ENCODE measurements around the gene PCDHGC3. TPM values are rescaled to one million over a fixed set of nuclear protein-coding genes. Genes with fewer than 3 reads are reported as not detected.

PCDHGC3 gene
- total and polyA plus RNA-seq, 2 of the 8 experiments (the other 6 are each of a cell fraction or from before 2014, with no cell fraction given): 4.7 to 18.6 TPM

DNA sequence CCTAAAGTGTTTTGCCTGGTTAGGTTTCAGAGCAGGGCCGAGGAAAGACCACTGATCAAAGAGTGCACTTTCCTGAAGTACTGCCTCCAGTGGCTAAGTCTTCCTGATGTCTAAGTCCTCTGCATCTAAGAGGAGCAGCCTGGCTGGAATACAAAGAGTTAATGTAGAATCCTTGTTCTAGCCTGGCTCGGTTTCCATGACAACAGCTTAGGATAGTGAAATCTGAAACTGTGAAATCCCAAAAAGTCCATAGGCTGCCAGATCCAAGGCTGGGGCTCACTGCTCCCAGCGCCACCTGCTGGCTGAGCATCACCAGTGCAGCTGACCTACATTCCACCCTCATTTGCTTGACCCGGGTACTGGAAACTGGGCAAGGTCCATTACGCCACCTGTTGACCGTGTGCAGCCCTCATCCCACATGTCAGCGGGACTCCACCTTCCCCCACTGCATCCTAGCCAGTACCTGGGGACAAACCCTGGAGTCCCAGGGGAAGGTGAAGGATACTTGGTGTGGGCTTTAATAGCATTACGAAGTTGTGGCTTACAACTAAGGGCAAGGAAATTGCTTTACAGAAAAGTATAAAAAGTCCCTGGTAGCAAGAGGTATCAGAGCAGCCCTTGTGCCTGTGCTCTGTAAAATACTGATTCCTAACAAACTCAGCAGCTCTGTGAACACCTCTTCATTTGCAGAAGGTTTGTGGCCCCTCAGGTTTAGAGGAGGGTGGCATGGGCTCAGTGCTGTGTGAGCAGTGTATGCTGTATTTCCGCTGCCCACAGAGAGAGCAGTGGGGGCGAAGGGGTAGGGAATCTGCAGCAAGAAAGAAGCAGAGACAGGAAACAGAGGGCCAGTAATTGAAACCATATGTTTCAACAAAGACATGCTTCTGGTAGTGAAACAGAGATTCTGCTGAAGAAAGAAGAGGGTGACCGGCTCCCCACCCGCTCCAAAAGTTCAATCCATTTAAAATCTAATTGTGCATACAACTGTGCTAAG, 49.1 kb downstream of the PCDHGC3 start:
- POLR2A ChIA-PET (ENCODE audit: partially characterized antibody): interaction anchor here (0.6 to 4.8 kb wide), 9 partner anchors 11 to 111 kb away, joined by 3 to 29 read pairs (median 4); partner anchors contain the start of genes PCDHGA11, PCDHGB7 and PCDHGC5
- Histone ChIP-seq H2BK120ac (replicated peaks; ENCODE audit: low read depth, low read length) (no peak overlapping the region), H3K9ac (replicated peaks in 1 of 4; ENCODE audit: extremely low read depth in 1 of 4, low read depth in 3 of 4, low read length in 3 of 4) (no peak overlapping the region), H2BK20ac (ENCODE audit: low read length) (no peak overlapping the region), H2AK5ac (ENCODE audit: low read depth, low read length) (no peak overlapping the region), H4K91ac (replicated peaks; ENCODE audit: insufficient read length, low read length) (peak overlapping the region; percentile 27), H2BK12ac (ENCODE audit: low read depth, low read length) (no peak overlapping the region), H2BK5ac (ENCODE audit: low read depth, low read length) (no peak overlapping the region), H2BK15ac (ENCODE audit: low read length) (no peak overlapping the region), H3K23ac (ENCODE audit: insufficient read length) (no peak overlapping the region), H3K4ac (replicated peaks; ENCODE audit: insufficient read length, low read depth, low read length) (no peak overlapping the region), H3K4me1 (replicated peaks in 1 of 4; ENCODE audit: control insufficient read depth in 3 of 4, insufficient read depth in 4 of 4, low read length in 3 of 4) (peaks cover 2 to 15% (median 8%) of the 10 kb centered on the region in 4 experiments; a peak in 6 of 7 replicates), H3K36me3 (ENCODE audit: control insufficient read depth in 2 of 4, insufficient read depth in 4 of 4, low read length in 3 of 4) (peaks cover 24 to 48% (median 42%) of the 10 kb centered on the region in 4 experiments), H3K23me2 (ENCODE audit: low read depth, low read length) (no peaks in the 10 kb centered on the region), H4K8ac (ENCODE audit: extremely low read depth, insufficient read depth, low read length) (no peak overlapping the region), H3K79me2 (ENCODE audit: control insufficient read depth in 1 of 2, insufficient read depth in 2 of 2, low read length in 2 of 2) (no peaks in the 10 kb centered on the region), H3K4me3 (ENCODE audit: extremely low read depth in 1 of 4, insufficient read depth in 2 of 4, low read depth in 3 of 4, low read length in 4 of 4) (no peak overlapping the region), H2AFZ (ENCODE audit: low read length) (no peak overlapping the region), H3K79me1 (ENCODE audit: low read depth, low read length) (no peaks in the 10 kb centered on the region), H3K27me3 (replicated peaks in 1 of 4; ENCODE audit: control insufficient read depth in 3 of 4, extremely low read depth in 1 of 4, insufficient read depth in 3 of 4, low read length in 3 of 4) (no peaks in the 10 kb centered on the region), H3K18ac (ENCODE audit: extremely low read depth, low read length) (no peak overlapping the region), H3K4me2 (ENCODE audit: insufficient read depth in 1 of 2, low read depth in 2 of 2, low read length in 2 of 2) (peak overlapping the region in 1 of 2 experiments; percentile 17; a peak in 1 of 4 replicates), H4K20me1 (replicated peaks in 1 of 2; ENCODE audit: control insufficient read depth in 1 of 2, insufficient read depth in 2 of 2, low read length in 2 of 2) (no peaks in the 10 kb centered on the region), H3K27ac (ENCODE audit: low read depth, low read length) (peak overlapping the region; percentile 26; the same call in 1 of the 2 replicates), H4K5ac (ENCODE audit: insufficient read length, low read depth, low read length) (no peak overlapping the region), H3K56ac (replicated peaks; ENCODE audit: insufficient read length, low read depth, low read length) (no peak overlapping the region), H3K14ac (ENCODE audit: insufficient read length) (no peak overlapping the region), H3K9me3 (ENCODE audit: insufficient read depth in 2 of 2, low read depth in 1 of 2, low read length in 1 of 2) (no peaks in the 10 kb centered on the region)
- CTCF ChIA-PET (ENCODE audit: partially characterized antibody): interaction anchor here (0.6 to 50.9 kb wide), 49 partner anchors 10 to 439 kb away, joined by 3 to 1236 read pairs (median 5); partner anchors contain the start of genes PCDHB12, PCDHB14, PCDHB15 and PCDHB16
- peak; percentile 99 for FAIRE-seq
- DNase-seq (ENCODE audit: low read depth in 1 of 2, low spot score in 2 of 2): peak; percentile 90 to 95
- 39% methylated on average over 12 of the region's 12 CpGs; no CpG with 5 or more reads in 1 of the 2 experiments for WGBS, 2 experiments (ENCODE audit: extremely low coverage in 1 of 2, insufficient coverage in 1 of 2, insufficient read length in 1 of 2, insufficient replicate concordance in 2 of 2, low coverage in 1 of 2, low lambda C conversion rate in 2 of 2, missing lambda C conversion rate in 1 of 2)
- TF ChIP-seq SP1 (IDR thresholded peaks at IDR 0.05; ENCODE audit: low read depth, low read length) (peak; percentile 69; the same call in 1 of the 2 replicates), SIN3A (conservative IDR thresholded peaks at IDR 0.05 in 1 of 2, IDR thresholded peaks at IDR 0.05 in 1 of 2; ENCODE audit: low read depth in 1 of 2, low read length in 2 of 2) (peak; percentile 74 to 89; a peak in 2 of 4 replicates), YY1 (IDR thresholded peaks at IDR 0.05; ENCODE audit: low read depth, low read length) (peak; percentile 76; the same call in 1 of the 2 replicates), TEAD4 (IDR thresholded peaks at IDR 0.05; ENCODE audit: low read depth, low read length) (peak; percentile 98), TAF7 (optimal IDR thresholded peaks at IDR 0.05; ENCODE audit: borderline replicate concordance, low read depth, low read length) (peak; percentile 89), GTF2F1 (IDR thresholded peaks at IDR 0.05; ENCODE audit: borderline replicate concordance, low read depth, low read length) (no peak), HDAC2 (IDR thresholded peaks at IDR 0.05; ENCODE audit: borderline replicate concordance in 1 of 2, low read depth in 2 of 2, low read length in 2 of 2) (peak in 1 of 2 experiments; percentile 30; a peak in 1 of 4 replicates), HDAC6 (IDR thresholded peaks at IDR 0.05; ENCODE audit: low read depth, low read length) (no peak), BRCA1 (IDR thresholded peaks at IDR 0.05; ENCODE audit: low read depth, low read length) (no peak)
- TF ChIP-seq, protein P1, sequence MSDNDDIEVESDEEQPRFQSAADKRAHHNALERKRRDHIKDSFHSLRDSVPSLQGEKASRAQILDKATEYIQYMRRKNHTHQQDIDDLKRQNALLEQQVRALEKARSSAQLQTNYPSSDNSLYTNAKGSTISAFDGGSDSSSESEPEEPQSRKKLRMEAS (IDR thresholded peaks at IDR 0.05): peak; percentile 86
